GM13976 (cell line): ENCODE data around the gene ANK3.

Experiments used
- DNase-seq: peaks from one replicate; pipeline ENCODE4 v3.0.0; 2012; ENCODE audit warnings: low spot score
- CTCF ChIP-seq: IDR thresholded peaks from 2 replicates; pipeline ENCODE4 v1.5.1; 2012; ENCODE audit warnings: borderline replicate concordance, mild to moderate bottlenecking; ENCODE audit not compliant: insufficient read depth; ENCODE audit errors: extremely low read depth, missing control alignments, control extremely low read depth
- in situ Hi-C: fragments of 300-500 bp; cut with MboI; formaldehyde crosslinking; loops from one replicate; pipeline ENCODE4 v1.12.0; 2022; ENCODE audit warnings: low sequenced_read_pairs, mixed read lengths, inconsistent platforms; ENCODE audit not compliant: unreplicated experiment

ANK3 gene

GRCh38 chr10:60134548-60134947, 255.1 kb downstream of the ANK3 start:
- no peak for TF ChIP-seq CTCF
- in situ Hi-C loops: no loop called here
- DNase-seq: no peak

GRCh38 chr10:60130130-60130579, 259.5 kb downstream of the ANK3 start:
- DNase-seq: no peak
- in situ Hi-C loops: no loop called here
- no peak for TF ChIP-seq CTCF

GRCh38 chr10:60125895-60126294, 263.8 kb downstream of the ANK3 start:
- no peak for DNase-seq
- in situ Hi-C loops: no loop called here
- no peak for TF ChIP-seq CTCF

- DNase-seq: no peak
- no peak for TF ChIP-seq CTCF
- in situ Hi-C loops: loop anchor here (25.0 kb wide), 1 partner anchor 313 kb away; no protein-coding TSS in a partner anchor
These were observed 265.1 kb downstream of the ANK3 start for GRCh38 chr10:60124536-60124935.

GRCh38 chr10:60123668-60124067, 266.0 kb downstream of the ANK3 start:
- in situ Hi-C loops: loop anchor here (25.0 kb wide), 1 partner anchor 314 kb away; no protein-coding TSS in a partner anchor
- no peak for TF ChIP-seq CTCF
- no peak for DNase-seq

GRCh38 chr10:60123172-60123571, 266.5 kb downstream of the ANK3 start:
- no peak for TF ChIP-seq CTCF
- in situ Hi-C loops: loop anchor here (25.0 kb wide), 1 partner anchor 314 kb away; no protein-coding TSS in a partner anchor
- DNase-seq: no peak
